HEK293 (cell line): ENCODE measurements around the gene PIF1.

ENCODE experiments used
- CTCF ChIA-PET: fragments of 350-600 bp; formaldehyde crosslinking; extraction: SDS; loops from one replicate; lab custom pipeline; 2021; ENCODE audit warnings: antibody characterized with exemption; lab: Yijun Ruan, JAX
- POLR2A ChIA-PET: fragments of 300-600 bp; formaldehyde crosslinking; extraction: SDS; loops from one replicate; lab custom pipeline; 2020; ENCODE audit warnings: antibody characterized with exemption, inconsistent platforms; lab: Yijun Ruan, JAX
- H3K27ac ChIP-seq: fragments of 200-500 bp; sonication (Bioruptor generic); 2 replicates; pipeline ENCODE4 v1.5.1; 2014; ENCODE audit warnings: low read depth, low read length, control low read depth, inconsistent platforms; ENCODE audit errors: extremely low read depth
- H3K36me3 ChIP-seq, 2 experiments: fragments of 200-500 bp in 1 of 2; sonication (Bioruptor generic) in 1 of 2; 1 replicate in 1 of 2; 2 replicates in 1 of 2; pipeline ENCODE4 v1.5.1; 2014 to 2017; ENCODE audit warnings: inconsistent platforms in 2 of 2, low read length in 2 of 2; ENCODE audit not compliant: control insufficient read depth in 2 of 2, insufficient read depth in 1 of 2
- H3K4me1 ChIP-seq: fragments of 200-500 bp; sonication (Bioruptor generic); 2 replicates; pipeline ENCODE4 v1.5.1; 2014; ENCODE audit warnings: mild to moderate bottlenecking, low read length, inconsistent platforms; ENCODE audit not compliant: control insufficient read depth, insufficient read depth
- H3K4me3 ChIP-seq: 2 replicates; pipeline ENCODE4 v1.5.1; 2011; ENCODE audit warnings: low read depth, mild to moderate bottlenecking, control low read depth, low read length, moderate library complexity
- H3K9me3 ChIP-seq: fragments of 200-500 bp; sonication (Bioruptor generic); 2 replicates; pipeline ENCODE4 v1.5.1; 2014; ENCODE audit warnings: low read depth, low read length, inconsistent platforms; ENCODE audit not compliant: control insufficient read depth, insufficient read depth
- EGR2 ChIP-seq: fragments of 450-650 bp; formaldehyde crosslinking; IDR thresholded peaks from 2 replicates; pipeline ENCODE4 v1.5.1; 2016; ENCODE audit warnings: low read depth, missing biosample characterization, missing genetic modification characterization
- GLIS1 ChIP-seq: fragments of 450-650 bp; formaldehyde crosslinking; IDR thresholded peaks from 2 replicates; pipeline ENCODE4 v1.5.1; 2016; ENCODE audit warnings: missing biosample characterization, missing genetic modification characterization
- KLF1 ChIP-seq: fragments of 450-650 bp; formaldehyde crosslinking; IDR thresholded peaks from 2 replicates; pipeline ENCODE4 v1.5.1; 2016; ENCODE audit warnings: missing biosample characterization, missing genetic modification characterization
- KLF10 ChIP-seq: fragments of 450-650 bp; IDR thresholded peaks from 2 replicates; pipeline ENCODE4 v1.5.1; 2018; ENCODE audit warnings: missing biosample characterization, mild to moderate bottlenecking, missing genetic modification characterization
- KLF9 ChIP-seq: fragments of 450-650 bp; formaldehyde crosslinking; IDR thresholded peaks from 2 replicates; pipeline ENCODE4 v1.5.1; 2016; ENCODE audit warnings: missing biosample characterization, missing genetic modification characterization, low read depth
- OSR2 ChIP-seq: fragments of 450-650 bp; formaldehyde crosslinking; IDR thresholded peaks from 2 replicates; pipeline ENCODE4 v1.5.1; 2016; ENCODE audit warnings: missing biosample characterization, missing genetic modification characterization
- PRDM4 ChIP-seq: fragments of 450-650 bp; formaldehyde crosslinking; IDR thresholded peaks from 2 replicates; pipeline ENCODE4 v1.5.1; 2017; ENCODE audit warnings: missing biosample characterization, missing genetic modification characterization
- SP2 ChIP-seq: fragments of 450-650 bp; formaldehyde crosslinking; IDR thresholded peaks from 2 replicates; pipeline ENCODE4 v1.5.1; 2016; ENCODE audit warnings: missing biosample characterization, missing genetic modification characterization
- SP7 ChIP-seq: fragments of 450-650 bp; formaldehyde crosslinking; IDR thresholded peaks from 2 replicates; pipeline ENCODE4 v1.5.1; 2016; ENCODE audit warnings: missing biosample characterization, missing genetic modification characterization
- ZFP3 ChIP-seq: fragments of 450-650 bp; formaldehyde crosslinking; IDR thresholded peaks from 2 replicates; pipeline ENCODE4 v1.5.1; 2016; ENCODE audit warnings: low read depth, missing biosample characterization, missing genetic modification characterization
- ZFP37 ChIP-seq: fragments of 450-650 bp; formaldehyde crosslinking; IDR thresholded peaks from 2 replicates; pipeline ENCODE4 v1.5.1; 2016; ENCODE audit warnings: missing biosample characterization, missing genetic modification characterization
- ZNF112 ChIP-seq: fragments of 450-650 bp; formaldehyde crosslinking; IDR thresholded peaks from 2 replicates; pipeline ENCODE4 v1.5.0; 2017; ENCODE audit warnings: missing biosample characterization, missing genetic modification characterization
- ZNF169 ChIP-seq: fragments of 450-650 bp; formaldehyde crosslinking; IDR thresholded peaks from 2 replicates; pipeline ENCODE4 v1.5.1; 2016; ENCODE audit warnings: missing biosample characterization, missing genetic modification characterization
- ZNF24 ChIP-seq: fragments of 450-650 bp; formaldehyde crosslinking; IDR thresholded peaks from 2 replicates; pipeline ENCODE4 v1.5.1; 2016; ENCODE audit warnings: missing biosample characterization, missing genetic modification characterization
- ZNF335 ChIP-seq: fragments of 450-650 bp; formaldehyde crosslinking; conservative IDR thresholded peaks from 2 replicates; pipeline ENCODE4 v1.5.1; 2016; ENCODE audit warnings: missing biosample characterization, missing genetic modification characterization
- ZNF341 ChIP-seq: fragments of 450-650 bp; formaldehyde crosslinking; IDR thresholded peaks from 2 replicates; pipeline ENCODE4; 2016; ENCODE audit warnings: low read depth, missing biosample characterization, missing genetic modification characterization
- ZNF350 ChIP-seq: fragments of 450-650 bp; formaldehyde crosslinking; IDR thresholded peaks from 2 replicates; pipeline ENCODE4 v1.5.0; 2017; ENCODE audit warnings: missing biosample characterization, mild to moderate bottlenecking, missing genetic modification characterization
- ZNF549 ChIP-seq: fragments of 450-650 bp; IDR thresholded peaks from 2 replicates; pipeline ENCODE4 v1.5.1; 2018; ENCODE audit warnings: missing biosample characterization, missing genetic modification characterization, mild to moderate bottlenecking, inconsistent platforms, moderate library complexity
- ZNF561 ChIP-seq: fragments of 450-650 bp; IDR thresholded peaks from 2 replicates; pipeline ENCODE4 v1.5.1; 2018; ENCODE audit warnings: missing biosample characterization, missing genetic modification characterization, borderline replicate concordance
- ZNF639 ChIP-seq: fragments of 450-650 bp; formaldehyde crosslinking; IDR thresholded peaks from 2 replicates; pipeline ENCODE4 v1.5.1; 2016; ENCODE audit warnings: missing biosample characterization, missing genetic modification characterization
- ZNF645 ChIP-seq: fragments of 450-650 bp; formaldehyde crosslinking; IDR thresholded peaks from 2 replicates; pipeline ENCODE4; 2016; ENCODE audit warnings: missing biosample characterization, missing genetic modification characterization
- ZNF692 ChIP-seq: fragments of 450-650 bp; formaldehyde crosslinking; IDR thresholded peaks from 2 replicates; pipeline ENCODE4 v1.5.1; 2016; ENCODE audit warnings: missing biosample characterization, missing genetic modification characterization
- ZNF777 ChIP-seq: fragments of 450-650 bp; formaldehyde crosslinking; IDR thresholded peaks from 2 replicates; pipeline ENCODE4 v1.5.1; 2017; ENCODE audit warnings: missing biosample characterization, missing genetic modification characterization, borderline replicate concordance
- ZSCAN30 ChIP-seq: fragments of 450-650 bp; IDR thresholded peaks from 2 replicates; pipeline ENCODE4 v1.5.1; 2018; ENCODE audit warnings: missing biosample characterization, mild to moderate bottlenecking, missing genetic modification characterization, moderate library complexity
- ZXDB ChIP-seq: fragments of 450-650 bp; formaldehyde crosslinking; IDR thresholded peaks from 2 replicates; pipeline ENCODE4 v1.5.1; 2016; ENCODE audit warnings: missing biosample characterization, missing genetic modification characterization
- TF ChIP-seq, protein P1 (sequence below): fragments of 450-650 bp; formaldehyde crosslinking; IDR thresholded peaks from 2 replicates; pipeline ENCODE4 v1.5.1; 2016; ENCODE audit warnings: missing biosample characterization, missing genetic modification characterization

Gene PIF1, protein sequence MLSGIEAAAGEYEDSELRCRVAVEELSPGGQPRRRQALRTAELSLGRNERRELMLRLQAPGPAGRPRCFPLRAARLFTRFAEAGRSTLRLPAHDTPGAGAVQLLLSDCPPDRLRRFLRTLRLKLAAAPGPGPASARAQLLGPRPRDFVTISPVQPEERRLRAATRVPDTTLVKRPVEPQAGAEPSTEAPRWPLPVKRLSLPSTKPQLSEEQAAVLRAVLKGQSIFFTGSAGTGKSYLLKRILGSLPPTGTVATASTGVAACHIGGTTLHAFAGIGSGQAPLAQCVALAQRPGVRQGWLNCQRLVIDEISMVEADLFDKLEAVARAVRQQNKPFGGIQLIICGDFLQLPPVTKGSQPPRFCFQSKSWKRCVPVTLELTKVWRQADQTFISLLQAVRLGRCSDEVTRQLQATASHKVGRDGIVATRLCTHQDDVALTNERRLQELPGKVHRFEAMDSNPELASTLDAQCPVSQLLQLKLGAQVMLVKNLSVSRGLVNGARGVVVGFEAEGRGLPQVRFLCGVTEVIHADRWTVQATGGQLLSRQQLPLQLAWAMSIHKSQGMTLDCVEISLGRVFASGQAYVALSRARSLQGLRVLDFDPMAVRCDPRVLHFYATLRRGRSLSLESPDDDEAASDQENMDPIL

GRCh38 chr15:64825431-64826294 is at the start of gene PIF1:
TSS of gene PIF1 (minus strand) at chr15:64825647. CDS start at chr15:64824335, 1,312 bp downstream.
- H3K9me3 ChIP-seq = no peaks in the 10 kb centered on the region
- no peaks in the 10 kb centered on the region; the same call in 1 of the 2 replicates for H3K4me1 ChIP-seq
- ChIA-PET POLR2A (interaction anchor here (0.6 to 1.7 kb wide), 9 partner anchors 9 to 228 kb away, joined by 3 to 16 read pairs (median 3); no protein-coding TSS in a partner anchor), CTCF (no interaction called here)
- peak within 1 kb of the TSS; percentile 67 for H3K4me3 ChIP-seq
- peak within 1 kb of the TSS; percentile 61 for H3K27ac ChIP-seq
- peaks cover 0 to 16% of the 10 kb centered on the region in 2 experiments; a peak in 1 of 3 replicates for H3K36me3 ChIP-seq
- TF ChIP-seq ZNF335 (tag by site-specific recombination) = peak; percentile 61
- TF ChIP-seq GLIS1 (tag by site-specific recombination) = peak; percentile 50
- peak; percentile 54; the same call in 1 of the 2 replicates for TF ChIP-seq ZSCAN30
- no peak for TF ChIP-seq ZNF169 (tag by site-specific recombination)
- TF ChIP-seq ZNF549 (tag by site-specific recombination) = no peak
- TF ChIP-seq SP7 (tag by site-specific recombination) = peak; percentile 47; the same call in 1 of the 2 replicates
- peak; percentile 46; the same call in 1 of the 2 replicates for TF ChIP-seq ZNF692
- TF ChIP-seq ZNF350 (tag by site-specific recombination) = no peak
- no peak for TF ChIP-seq ZFP3 (tag by site-specific recombination)
- TF ChIP-seq ZNF341 (tag by site-specific recombination) = peak; percentile 68
- TF ChIP-seq EGR2 = 0 out of 2 replicates have a peak, but pooled peaks have one; percentile 24
- TF ChIP-seq, protein P1, sequence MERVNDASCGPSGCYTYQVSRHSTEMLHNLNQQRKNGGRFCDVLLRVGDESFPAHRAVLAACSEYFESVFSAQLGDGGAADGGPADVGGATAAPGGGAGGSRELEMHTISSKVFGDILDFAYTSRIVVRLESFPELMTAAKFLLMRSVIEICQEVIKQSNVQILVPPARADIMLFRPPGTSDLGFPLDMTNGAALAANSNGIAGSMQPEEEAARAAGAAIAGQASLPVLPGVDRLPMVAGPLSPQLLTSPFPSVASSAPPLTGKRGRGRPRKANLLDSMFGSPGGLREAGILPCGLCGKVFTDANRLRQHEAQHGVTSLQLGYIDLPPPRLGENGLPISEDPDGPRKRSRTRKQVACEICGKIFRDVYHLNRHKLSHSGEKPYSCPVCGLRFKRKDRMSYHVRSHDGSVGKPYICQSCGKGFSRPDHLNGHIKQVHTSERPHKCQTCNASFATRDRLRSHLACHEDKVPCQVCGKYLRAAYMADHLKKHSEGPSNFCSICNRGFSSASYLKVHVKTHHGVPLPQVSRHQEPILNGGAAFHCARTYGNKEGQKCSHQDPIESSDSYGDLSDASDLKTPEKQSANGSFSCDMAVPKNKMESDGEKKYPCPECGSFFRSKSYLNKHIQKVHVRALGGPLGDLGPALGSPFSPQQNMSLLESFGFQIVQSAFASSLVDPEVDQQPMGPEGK = peak; percentile 69
- TF ChIP-seq PRDM4 (tag by site-specific recombination) = no peak
- peak; percentile 75 for TF ChIP-seq KLF1 (tag by site-specific recombination)
- peak; percentile 92 for TF ChIP-seq KLF9 (tag by site-specific recombination)
- TF ChIP-seq ZFP37 (tag by site-specific recombination) = no peak
- TF ChIP-seq ZNF645 (tag by site-specific recombination) = no peak
- TF ChIP-seq ZNF112 = no peak
- TF ChIP-seq ZNF777 (tag by site-specific recombination) = 0 out of 2 replicates have a peak, but pooled peaks have one; percentile 30
- TF ChIP-seq OSR2 (tag by site-specific recombination) = peak; percentile 21; the same call in 1 of the 2 replicates
- TF ChIP-seq SP2 (tag by site-specific recombination) = peak; percentile 88
- peak; percentile 54; the same call in 1 of the 2 replicates for TF ChIP-seq ZXDB (tag by site-specific recombination)
- peak; percentile 32; the same call in 1 of the 2 replicates for TF ChIP-seq ZNF561 (tag by site-specific recombination)
- peak; percentile 81 for TF ChIP-seq KLF10
- TF ChIP-seq ZNF24 (tag by site-specific recombination) = 0 out of 2 replicates have a peak, but pooled peaks have one; percentile 14
- no peak for TF ChIP-seq ZNF639 (tag by site-specific recombination)
